ENCODE results near the gene CPD. TPM values are rescaled to one million over a fixed set of nuclear protein-coding genes. Genes with fewer than 3 reads are reported as not detected.
A peak's percentile ranks its signal among the peaks of the same experiment; 100 is the strongest.

Gene CPD
- total and polyA plus RNA-seq, 2 of the 13 experiments (the other 11 are each of a cell fraction or from before 2014, with no cell fraction given), result 46.1 to 72.3 TPM

DNA sequence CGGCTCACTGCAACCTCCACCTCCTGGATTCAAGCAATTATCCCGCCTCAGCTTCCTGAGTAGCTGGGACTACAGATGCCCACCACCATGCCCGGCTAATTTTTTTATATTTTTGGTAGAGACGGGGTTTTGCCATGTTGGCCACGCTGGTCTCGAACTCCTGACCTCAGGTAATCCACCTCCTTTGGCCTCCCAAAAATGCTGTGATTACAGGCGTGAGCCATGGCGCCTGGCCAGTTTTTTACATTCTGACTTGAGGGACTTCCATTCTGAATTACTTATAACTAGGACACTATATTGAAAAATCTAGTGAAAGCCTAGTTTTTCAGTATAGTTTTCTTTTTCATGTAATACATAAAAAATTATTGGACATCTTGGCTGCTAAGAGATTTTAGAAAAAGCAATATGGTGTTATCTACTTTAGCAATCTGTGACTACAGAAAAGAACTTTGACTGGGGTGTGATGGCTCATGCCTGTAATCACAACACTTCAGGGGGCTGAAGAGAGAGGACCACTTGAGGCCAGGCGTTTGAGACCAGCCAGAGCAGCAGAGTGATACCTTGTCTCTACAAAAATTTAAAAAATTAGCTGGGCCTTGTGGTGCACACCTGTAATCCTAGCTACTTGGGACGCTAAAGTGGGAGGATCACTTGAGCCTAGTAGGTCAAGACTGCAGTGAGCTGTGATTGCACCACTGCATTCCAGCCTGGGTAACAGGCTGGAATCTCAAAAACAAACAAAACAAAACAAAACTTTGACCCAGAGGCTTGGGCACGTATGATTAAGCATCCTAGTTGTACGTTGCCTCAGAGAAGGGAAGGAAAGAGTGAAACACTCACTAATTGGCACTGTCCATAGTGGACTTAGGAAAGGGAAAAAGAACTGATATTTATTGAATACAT lies 71.6 kb downstream of the CPD start (continued):
- TF ChIP-seq, protein P1, sequence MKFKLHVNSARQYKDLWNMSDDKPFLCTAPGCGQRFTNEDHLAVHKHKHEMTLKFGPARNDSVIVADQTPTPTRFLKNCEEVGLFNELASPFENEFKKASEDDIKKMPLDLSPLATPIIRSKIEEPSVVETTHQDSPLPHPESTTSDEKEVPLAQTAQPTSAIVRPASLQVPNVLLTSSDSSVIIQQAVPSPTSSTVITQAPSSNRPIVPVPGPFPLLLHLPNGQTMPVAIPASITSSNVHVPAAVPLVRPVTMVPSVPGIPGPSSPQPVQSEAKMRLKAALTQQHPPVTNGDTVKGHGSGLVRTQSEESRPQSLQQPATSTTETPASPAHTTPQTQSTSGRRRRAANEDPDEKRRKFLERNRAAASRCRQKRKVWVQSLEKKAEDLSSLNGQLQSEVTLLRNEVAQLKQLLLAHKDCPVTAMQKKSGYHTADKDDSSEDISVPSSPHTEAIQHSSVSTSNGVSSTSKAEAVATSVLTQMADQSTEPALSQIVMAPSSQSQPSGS (CRISPR knock-in tag; IDR thresholded peaks at IDR 0.05), result peak; percentile 77
- peak; percentile 26; the same call in 1 of the 2 replicates for TF ChIP-seq ZBTB7A (CRISPR knock-in tag; IDR thresholded peaks at IDR 0.05)
- TF ChIP-seq MYC (CRISPR knock-in tag; IDR thresholded peaks at IDR 0.05; ENCODE audit: borderline replicate concordance), result no peak
- TF ChIP-seq SIN3A (IDR thresholded peaks at IDR 0.05; ENCODE audit: borderline replicate concordance, low read depth, low read length), result no peak
- TF ChIP-seq ELF4 (CRISPR knock-in tag; IDR thresholded peaks at IDR 0.05; ENCODE audit: borderline replicate concordance), result no peak
- TF ChIP-seq ZNF12 (CRISPR knock-in tag; IDR thresholded peaks at IDR 0.05), result 0 out of 2 replicates have a peak, but pooled peaks have one; percentile 62
- no peak for TF ChIP-seq ZNF75D (CRISPR knock-in tag; IDR thresholded peaks at IDR 0.05; ENCODE audit: borderline replicate concordance)
- TF ChIP-seq GABPA (IDR thresholded peaks at IDR 0.05; ENCODE audit: low read depth, low read length), result no peak
- peak; percentile 27; the same call in 1 of the 2 replicates for TF ChIP-seq GABPA (CRISPR knock-in tag; IDR thresholded peaks at IDR 0.05; ENCODE audit: low read depth)
- TF ChIP-seq ZNF335 (CRISPR knock-in tag; IDR thresholded peaks at IDR 0.05), result 0 out of 2 replicates have a peak, but pooled peaks have one; percentile 39
- TF ChIP-seq CREB1 (IDR thresholded peaks at IDR 0.05), result peak; percentile 52; the same call in 1 of the 2 replicates
- peak; percentile 67 for TF ChIP-seq CREB1 (CRISPR knock-in tag; IDR thresholded peaks at IDR 0.05)
- TF ChIP-seq, protein P2, sequence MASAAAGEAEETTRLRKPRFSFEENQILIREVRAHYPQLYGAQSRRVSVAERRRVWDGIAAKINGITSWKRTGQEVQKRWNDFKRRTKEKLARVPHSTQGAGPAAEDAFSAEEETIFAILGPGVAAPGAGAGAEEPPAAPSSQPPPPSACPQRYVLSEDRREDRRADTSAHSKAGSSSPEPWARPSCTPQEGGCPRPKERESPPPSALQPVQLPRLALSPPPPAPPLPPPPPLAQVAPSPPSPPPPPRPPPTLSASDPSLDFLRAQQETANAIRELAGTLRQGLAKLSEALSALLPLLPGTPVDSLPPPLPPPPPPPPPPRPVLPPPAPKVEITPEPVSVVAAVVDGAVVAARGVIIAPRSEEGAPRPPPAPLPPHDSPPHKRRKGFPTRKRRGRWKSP (CRISPR knock-in tag; IDR thresholded peaks at IDR 0.05), result 0 out of 2 replicates have a peak, but pooled peaks have one; percentile 34
- TF ChIP-seq ZNF614 (CRISPR knock-in tag; IDR thresholded peaks at IDR 0.05; ENCODE audit: borderline replicate concordance), result peak; percentile 88
- 0 out of 2 replicates have a peak, but pooled peaks have one; percentile 65 for TF ChIP-seq ZSCAN30 (CRISPR knock-in tag; IDR thresholded peaks at IDR 0.05)
- TF ChIP-seq, protein P3, sequence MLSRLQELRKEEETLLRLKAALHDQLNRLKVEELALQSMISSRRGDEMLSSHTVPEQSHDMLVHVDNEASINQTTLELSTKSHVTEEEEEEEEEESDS (CRISPR knock-in tag; IDR thresholded peaks at IDR 0.05; ENCODE audit: borderline replicate concordance), result peak; percentile 48; the same call in 1 of the 2 replicates
- no peak for TF ChIP-seq ZNF30 (CRISPR knock-in tag; IDR thresholded peaks at IDR 0.05)
- TF ChIP-seq, protein P4, sequence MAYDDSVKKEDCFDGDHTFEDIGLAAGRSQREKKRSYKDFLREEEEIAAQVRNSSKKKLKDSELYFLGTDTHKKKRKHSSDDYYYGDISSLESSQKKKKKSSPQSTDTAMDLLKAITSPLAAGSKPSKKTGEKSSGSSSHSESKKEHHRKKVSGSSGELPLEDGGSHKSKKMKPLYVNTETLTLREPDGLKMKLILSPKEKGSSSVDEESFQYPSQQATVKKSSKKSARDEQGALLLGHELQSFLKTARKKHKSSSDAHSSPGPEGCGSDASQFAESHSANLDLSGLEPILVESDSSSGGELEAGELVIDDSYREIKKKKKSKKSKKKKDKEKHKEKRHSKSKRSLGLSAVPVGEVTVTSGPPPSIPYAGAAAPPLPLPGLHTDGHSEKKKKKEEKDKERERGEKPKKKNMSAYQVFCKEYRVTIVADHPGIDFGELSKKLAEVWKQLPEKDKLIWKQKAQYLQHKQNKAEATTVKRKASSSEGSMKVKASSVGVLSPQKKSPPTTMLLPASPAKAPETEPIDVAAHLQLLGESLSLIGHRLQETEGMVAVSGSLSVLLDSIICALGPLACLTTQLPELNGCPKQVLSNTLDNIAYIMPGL (CRISPR knock-in tag; IDR thresholded peaks at IDR 0.05; ENCODE audit: borderline replicate concordance in 1 of 2, low read depth in 1 of 2), result peak in 1 of 2 experiments; percentile 66; a peak in 2 of 4 replicates
- peak; percentile 96 for TF ChIP-seq CEBPG (CRISPR knock-in tag; IDR thresholded peaks at IDR 0.05)
- TF ChIP-seq ZNF562 (CRISPR knock-in tag; IDR thresholded peaks at IDR 0.05; ENCODE audit: borderline replicate concordance), result no peak
- TF ChIP-seq, protein P5, sequence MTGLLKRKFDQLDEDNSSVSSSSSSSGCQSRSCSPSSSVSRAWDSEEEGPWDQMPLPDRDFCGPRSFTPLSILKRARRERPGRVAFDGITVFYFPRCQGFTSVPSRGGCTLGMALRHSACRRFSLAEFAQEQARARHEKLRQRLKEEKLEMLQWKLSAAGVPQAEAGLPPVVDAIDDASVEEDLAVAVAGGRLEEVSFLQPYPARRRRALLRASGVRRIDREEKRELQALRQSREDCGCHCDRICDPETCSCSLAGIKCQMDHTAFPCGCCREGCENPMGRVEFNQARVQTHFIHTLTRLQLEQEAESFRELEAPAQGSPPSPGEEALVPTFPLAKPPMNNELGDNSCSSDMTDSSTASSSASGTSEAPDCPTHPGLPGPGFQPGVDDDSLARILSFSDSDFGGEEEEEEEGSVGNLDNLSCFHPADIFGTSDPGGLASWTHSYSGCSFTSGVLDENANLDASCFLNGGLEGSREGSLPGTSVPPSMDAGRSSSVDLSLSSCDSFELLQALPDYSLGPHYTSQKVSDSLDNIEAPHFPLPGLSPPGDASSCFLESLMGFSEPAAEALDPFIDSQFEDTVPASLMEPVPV (CRISPR knock-in tag; IDR thresholded peaks at IDR 0.05), result no peak
- TF ChIP-seq ZNF768 (CRISPR knock-in tag; IDR thresholded peaks at IDR 0.05), result no peak
- TF ChIP-seq ZSCAN25 (CRISPR knock-in tag; IDR thresholded peaks at IDR 0.05), result no peak
- no peak for TF ChIP-seq ZSCAN21 (CRISPR knock-in tag; IDR thresholded peaks at IDR 0.05; ENCODE audit: borderline replicate concordance)
